Hepatocyte (in vitro differentiated cells): ENCODE measurements around the gene TEX47. TPM values are rescaled to one million over a fixed set of nuclear protein-coding genes. Genes with fewer than 3 reads are reported as not detected.

Experiments
- DNase-seq: peaks from one replicate; pipeline ENCODE4 v3.0.0-alpha.2; 2016; ENCODE audit warnings: low spot score
- H2AFZ ChIP-seq: fragments of 200-600 bp; sonication (generic); 2 replicates; pipeline ENCODE4 v1.6.0; 2016; ENCODE audit warnings: antibody characterized with exemption, mild to moderate bottlenecking
- H3K27ac ChIP-seq: fragments of 200-600 bp; sonication (generic); 2 replicates; pipeline ENCODE4 v1.5.1; 2016; ENCODE audit warnings: mild to moderate bottlenecking
- H3K27me3 ChIP-seq: fragments of 200-600 bp; sonication (generic); 2 replicates; pipeline ENCODE4 v1.6.1; 2016
- H3K36me3 ChIP-seq: fragments of 200-600 bp; sonication (generic); replicated peaks from 2 replicates; pipeline ENCODE4 v1.5.1; 2016; ENCODE audit warnings: low read depth; ENCODE audit not compliant: insufficient read depth
- H3K4me1 ChIP-seq: fragments of 200-600 bp; sonication (generic); 2 replicates; pipeline ENCODE4 v1.5.1; 2016; ENCODE audit warnings: mild to moderate bottlenecking, moderate library complexity; ENCODE audit not compliant: insufficient read depth
- H3K4me2 ChIP-seq: fragments of 200-600 bp; sonication (generic); 2 replicates; pipeline ENCODE4 v1.6.0; 2016
- H3K4me3 ChIP-seq: fragments of 200-600 bp; sonication (generic); 2 replicates; pipeline ENCODE4 v1.5.1; 2016; ENCODE audit warnings: mild to moderate bottlenecking
- H3K79me2 ChIP-seq: fragments of 200-600 bp; sonication (generic); 2 replicates; pipeline ENCODE4 v1.6.0; 2017; ENCODE audit warnings: mild to moderate bottlenecking
- H3K9me2 ChIP-seq: fragments of 200-600 bp; sonication (generic); replicated peaks from 2 replicates; pipeline ENCODE4 v1.6.0; 2017; ENCODE audit warnings: mild to moderate bottlenecking; ENCODE audit not compliant: insufficient read depth
- H3K9me3 ChIP-seq: fragments of 200-600 bp; sonication (generic); 2 replicates; pipeline ENCODE4 v1.5.1; 2016; ENCODE audit warnings: low read depth, mild to moderate bottlenecking
- H4K20me1 ChIP-seq: fragments of 200-600 bp; sonication (generic); 2 replicates; pipeline ENCODE4 v1.6.0; 2016; ENCODE audit warnings: mild to moderate bottlenecking; ENCODE audit not compliant: insufficient read depth, poor library complexity, severe bottlenecking
- EZH2 ChIP-seq: fragments of 200-600 bp; sonication (generic); IDR thresholded peaks from 2 replicates; pipeline ENCODE4 v1.6.1; 2016; ENCODE audit warnings: antibody characterized with exemption, mild to moderate bottlenecking, borderline replicate concordance
- EZH2phosphoT487 ChIP-seq: fragments of 200-600 bp; sonication (generic); IDR thresholded peaks from one replicate; pipeline ENCODE4 v1.6.1; 2018; ENCODE audit warnings: antibody characterized with exemption, mild to moderate bottlenecking, low read depth, moderate library complexity; ENCODE audit not compliant: unreplicated experiment, severe bottlenecking
- WGBS: methylation state at CpG from one replicate; pipeline ENCODE4 v1.1.6; 2016; ENCODE audit warnings: low lambda C conversion rate; ENCODE audit errors: missing lambda C conversion rate; 5-methylcytosine and 5-hydroxymethylcytosine counted together
- polyA plus RNA-seq: library from polyadenylated mRNA; unstranded; fragments of >200 nt; fragmentation: Nextera tagmentation; extraction: Ambion mirVana; gene quantifications from 2 replicates; pipeline ENCODE4 v1.2.1, GENCODE V29; 2016
- total RNA-seq: library from RNA; depleted of rRNA; stranded (reverse); fragments of >200 nt; gene quantifications from 2 replicates; pipeline ENCODE4 v1.2.3, GENCODE V29; 2014
- TF ChIP-seq, protein P1 (sequence below): fragments of 200-600 bp; sonication (generic); IDR thresholded peaks from 2 replicates; pipeline ENCODE4 v1.5.1; 2016; ENCODE audit warnings: antibody characterized with exemption, mild to moderate bottlenecking; ENCODE audit not compliant: poor library complexity

The TEX47 gene
- total and polyA plus RNA-seq, 2 experiments from 2014 or later = not detected

DNA sequence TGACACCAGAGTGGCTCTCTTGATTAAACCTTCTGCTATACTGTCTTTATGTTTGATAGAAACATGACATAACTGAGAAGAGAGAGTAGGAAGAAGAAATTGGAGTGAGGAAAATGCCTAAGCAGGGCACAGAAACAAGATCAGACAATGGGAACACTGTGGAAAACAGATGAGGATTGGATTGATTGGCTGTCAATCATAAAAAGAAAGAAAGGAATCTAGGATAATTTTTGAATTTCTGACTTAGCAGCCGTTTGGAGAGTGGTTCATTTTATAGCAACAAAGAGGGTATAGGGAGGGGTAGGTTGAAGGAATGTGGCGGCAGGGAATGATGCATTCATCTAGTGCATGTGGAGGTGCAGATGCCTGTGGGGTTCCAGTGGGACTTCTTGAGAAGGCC lies 7.8 kb downstream of the TEX47 start:
- 84% methylated on average over 2 of the region's 2 CpGs for WGBS
- no peak overlapping the region for H3K4me3 ChIP-seq
- H4K20me1 ChIP-seq = no peaks in the 10 kb centered on the region
- H2AFZ ChIP-seq = no peak overlapping the region
- no peaks in the 10 kb centered on the region for H3K9me3 ChIP-seq
- H3K9me2 ChIP-seq = no peaks in the 10 kb centered on the region
- DNase-seq = no peak
- no peaks in the 10 kb centered on the region for H3K79me2 ChIP-seq
- no peaks in the 10 kb centered on the region for H3K36me3 ChIP-seq
- H3K27ac ChIP-seq = no peak overlapping the region
- H3K4me1 ChIP-seq = no peaks in the 10 kb centered on the region
- no peaks in the 10 kb centered on the region for H3K27me3 ChIP-seq
- H3K4me2 ChIP-seq = no peak overlapping the region
- TF ChIP-seq, protein P1, sequence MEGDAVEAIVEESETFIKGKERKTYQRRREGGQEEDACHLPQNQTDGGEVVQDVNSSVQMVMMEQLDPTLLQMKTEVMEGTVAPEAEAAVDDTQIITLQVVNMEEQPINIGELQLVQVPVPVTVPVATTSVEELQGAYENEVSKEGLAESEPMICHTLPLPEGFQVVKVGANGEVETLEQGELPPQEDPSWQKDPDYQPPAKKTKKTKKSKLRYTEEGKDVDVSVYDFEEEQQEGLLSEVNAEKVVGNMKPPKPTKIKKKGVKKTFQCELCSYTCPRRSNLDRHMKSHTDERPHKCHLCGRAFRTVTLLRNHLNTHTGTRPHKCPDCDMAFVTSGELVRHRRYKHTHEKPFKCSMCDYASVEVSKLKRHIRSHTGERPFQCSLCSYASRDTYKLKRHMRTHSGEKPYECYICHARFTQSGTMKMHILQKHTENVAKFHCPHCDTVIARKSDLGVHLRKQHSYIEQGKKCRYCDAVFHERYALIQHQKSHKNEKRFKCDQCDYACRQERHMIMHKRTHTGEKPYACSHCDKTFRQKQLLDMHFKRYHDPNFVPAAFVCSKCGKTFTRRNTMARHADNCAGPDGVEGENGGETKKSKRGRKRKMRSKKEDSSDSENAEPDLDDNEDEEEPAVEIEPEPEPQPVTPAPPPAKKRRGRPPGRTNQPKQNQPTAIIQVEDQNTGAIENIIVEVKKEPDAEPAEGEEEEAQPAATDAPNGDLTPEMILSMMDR = no peak
- TF ChIP-seq EZH2 = no peak
- TF ChIP-seq EZH2phosphoT487 = no peak

DNA sequence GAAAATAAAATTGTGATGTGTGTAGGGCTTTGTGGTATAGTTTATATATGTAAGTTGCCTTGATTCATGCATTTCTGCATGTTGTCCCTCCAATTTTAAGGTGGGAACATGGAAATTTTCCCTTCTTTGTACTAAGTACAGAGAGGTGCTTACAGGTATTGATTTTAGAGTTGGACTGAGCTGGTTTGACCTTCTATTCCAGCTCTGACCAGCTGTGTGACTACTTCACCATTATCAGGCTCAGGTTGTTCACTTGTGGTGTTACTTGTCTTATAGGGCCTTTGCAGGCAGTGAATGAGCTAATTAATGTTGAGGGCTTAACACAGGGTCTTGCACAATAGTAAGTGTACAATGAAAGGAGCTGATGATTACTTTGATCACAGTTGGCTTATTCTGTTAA lies 19.7 kb downstream of the TEX47 start:
- Histone ChIP-seq H4K20me1 (no peaks in the 10 kb centered on the region), H3K9me2 (no peaks in the 10 kb centered on the region), H2AFZ (no peak overlapping the region), H3K79me2 (no peaks in the 10 kb centered on the region), H3K27me3 (no peaks in the 10 kb centered on the region), H3K4me1 (no peaks in the 10 kb centered on the region), H3K36me3 (no peaks in the 10 kb centered on the region), H3K27ac (no peak overlapping the region), H3K4me2 (no peak overlapping the region), H3K4me3 (no peak overlapping the region), H3K9me3 (no peaks in the 10 kb centered on the region)
- no peak for DNase-seq
- TF ChIP-seq EZH2 (no peak), EZH2phosphoT487 (no peak)
- TF ChIP-seq, protein P1 = no peak

DNA sequence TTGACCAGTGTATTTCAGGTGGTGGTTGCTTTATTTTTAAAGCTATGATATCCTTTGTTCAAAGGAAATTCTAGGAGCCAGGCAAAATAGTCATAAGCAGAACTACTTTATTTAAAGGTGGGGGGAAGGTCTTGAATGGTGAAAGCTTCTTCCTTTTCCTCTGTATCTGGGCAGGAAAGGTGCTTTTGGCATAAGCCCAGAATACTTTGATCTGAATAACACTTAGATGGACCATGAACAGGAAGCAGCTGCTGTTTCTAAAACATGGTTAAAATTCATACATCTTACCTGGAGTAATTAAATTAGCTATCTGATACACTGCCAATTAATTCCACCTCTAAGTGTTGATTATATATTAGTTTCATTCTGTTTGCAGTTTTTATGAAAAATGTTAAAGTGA lies 22.8 kb downstream of the TEX47 start:
- H3K36me3 ChIP-seq = no peaks in the 10 kb centered on the region
- TF ChIP-seq, protein P1 = no peak
- TF ChIP-seq EZH2phosphoT487 = no peak
- TF ChIP-seq EZH2 = no peak
- H3K79me2 ChIP-seq = no peaks in the 10 kb centered on the region
- no peaks in the 10 kb centered on the region for H3K4me1 ChIP-seq
- H3K27me3 ChIP-seq = no peaks in the 10 kb centered on the region
- no peak overlapping the region for H3K4me2 ChIP-seq
- H2AFZ ChIP-seq = no peak overlapping the region
- no peaks in the 10 kb centered on the region for H4K20me1 ChIP-seq
- no peak for DNase-seq
- H3K4me3 ChIP-seq = no peak overlapping the region
- no peaks in the 10 kb centered on the region for H3K9me3 ChIP-seq
- no peaks in the 10 kb centered on the region for H3K9me2 ChIP-seq
- no peak overlapping the region for H3K27ac ChIP-seq

DNA sequence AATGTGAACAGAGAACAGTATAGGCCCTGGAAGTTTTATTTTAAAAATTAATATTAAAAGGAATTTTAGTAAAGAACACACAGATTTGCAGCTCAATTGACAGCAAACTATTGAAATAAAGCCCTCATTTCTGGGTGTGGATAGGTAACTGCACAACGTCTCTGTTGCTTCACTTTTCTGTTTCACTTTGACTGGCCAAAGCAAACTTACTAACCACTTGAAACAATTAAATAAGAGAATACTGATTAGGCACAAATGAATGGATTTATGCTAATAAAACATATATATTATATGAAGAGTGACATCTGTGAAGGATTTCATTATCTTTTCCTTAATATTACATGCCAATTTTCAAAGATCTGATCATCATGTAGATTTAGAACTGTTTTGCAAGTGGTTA lies 24.1 kb downstream of the TEX47 start:
- no peak for DNase-seq
- TF ChIP-seq EZH2phosphoT487 = no peak
- no peak for TF ChIP-seq EZH2
- TF ChIP-seq, protein P1 = no peak
- Histone ChIP-seq H3K4me2 (no peak overlapping the region), H2AFZ (no peak overlapping the region), H3K36me3 (no peaks in the 10 kb centered on the region), H3K9me3 (no peaks in the 10 kb centered on the region), H3K4me3 (no peak overlapping the region), H3K79me2 (no peaks in the 10 kb centered on the region), H4K20me1 (no peaks in the 10 kb centered on the region), H3K4me1 (no peaks in the 10 kb centered on the region), H3K27me3 (no peaks in the 10 kb centered on the region), H3K27ac (no peak overlapping the region), H3K9me2 (no peaks in the 10 kb centered on the region)
- 86% methylated on average over 1 of the region's 1 CpG for WGBS
